Lower leg skin (tissue), 3 donors: ENCODE data around the gene MYO5A.

Experiments
- POLR2A ChIP-seq, 2 donors: fragments of 450-650 bp; IDR thresholded peaks; one replicate each; pipeline ENCODE4 v1.6.1; 2016 to 2017; ENCODE audit warnings: antibody characterized with exemption in 2 of 2, mild to moderate bottlenecking in 1 of 2, moderate library complexity in 1 of 2
- TF ChIP-seq, protein P1 (sequence below), 3 donors: fragments of 450-650 bp; IDR thresholded peaks; one replicate each; pipeline ENCODE4 v1.5.1; 2016; ENCODE audit warnings: antibody characterized with exemption in 3 of 3, mild to moderate bottlenecking in 3 of 3, moderate library complexity in 2 of 3

DNA sequence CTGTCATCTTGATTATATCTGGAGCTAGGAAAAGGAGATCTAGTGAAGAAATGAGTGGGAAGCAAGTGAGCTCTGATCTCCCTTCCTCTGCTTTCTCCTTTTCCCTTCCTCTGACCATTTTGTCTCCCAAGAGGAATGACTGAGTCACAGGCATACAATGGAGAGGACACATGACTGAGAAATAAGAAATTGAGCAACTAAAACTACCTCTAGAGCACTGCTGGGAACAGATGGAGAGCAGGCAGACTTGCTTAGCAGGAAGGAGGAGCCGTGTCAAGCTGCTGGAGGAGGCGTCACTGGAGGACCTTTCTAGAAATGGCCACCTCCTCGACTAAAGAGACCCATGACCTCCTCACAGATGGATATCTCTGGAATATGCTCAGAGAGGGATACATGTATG lies 166.2 kb downstream of the MYO5A start:
- TF ChIP-seq, protein P1, sequence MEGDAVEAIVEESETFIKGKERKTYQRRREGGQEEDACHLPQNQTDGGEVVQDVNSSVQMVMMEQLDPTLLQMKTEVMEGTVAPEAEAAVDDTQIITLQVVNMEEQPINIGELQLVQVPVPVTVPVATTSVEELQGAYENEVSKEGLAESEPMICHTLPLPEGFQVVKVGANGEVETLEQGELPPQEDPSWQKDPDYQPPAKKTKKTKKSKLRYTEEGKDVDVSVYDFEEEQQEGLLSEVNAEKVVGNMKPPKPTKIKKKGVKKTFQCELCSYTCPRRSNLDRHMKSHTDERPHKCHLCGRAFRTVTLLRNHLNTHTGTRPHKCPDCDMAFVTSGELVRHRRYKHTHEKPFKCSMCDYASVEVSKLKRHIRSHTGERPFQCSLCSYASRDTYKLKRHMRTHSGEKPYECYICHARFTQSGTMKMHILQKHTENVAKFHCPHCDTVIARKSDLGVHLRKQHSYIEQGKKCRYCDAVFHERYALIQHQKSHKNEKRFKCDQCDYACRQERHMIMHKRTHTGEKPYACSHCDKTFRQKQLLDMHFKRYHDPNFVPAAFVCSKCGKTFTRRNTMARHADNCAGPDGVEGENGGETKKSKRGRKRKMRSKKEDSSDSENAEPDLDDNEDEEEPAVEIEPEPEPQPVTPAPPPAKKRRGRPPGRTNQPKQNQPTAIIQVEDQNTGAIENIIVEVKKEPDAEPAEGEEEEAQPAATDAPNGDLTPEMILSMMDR (IDR thresholded peaks at IDR 0.05): no peak
- TF ChIP-seq POLR2A (IDR thresholded peaks at IDR 0.05): no peak
